Measurements from ENCODE around the gene PRKCE.

DNA sequence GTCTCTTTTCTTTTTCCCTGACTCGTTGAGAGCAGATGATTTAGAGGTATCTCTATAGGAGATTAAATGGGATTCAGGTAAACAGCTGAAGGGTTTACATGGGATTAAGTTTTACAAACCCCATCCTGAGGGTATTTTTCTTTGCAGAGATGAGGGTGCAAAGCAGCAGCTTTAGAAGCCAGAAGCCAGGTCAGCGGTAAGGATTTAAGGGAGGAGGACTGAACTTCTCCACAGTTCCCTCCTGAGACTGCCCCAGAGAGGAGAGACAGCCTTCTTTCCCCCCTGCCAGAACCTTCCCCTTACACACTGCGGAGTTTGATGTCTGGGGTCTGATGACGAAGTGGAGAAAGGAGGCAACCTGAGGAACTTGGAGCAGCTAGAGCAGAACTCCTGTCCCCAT lies 220.1 kb downstream of the PRKCE start:
- TF ChIP-seq CTCF (IDR thresholded peaks at IDR 0.05; ENCODE audit: extremely low read depth in 1 of 2, insufficient read depth in 1 of 2, low read depth in 1 of 2, low read length in 2 of 2) (no peak), POLR2A (IDR thresholded peaks at IDR 0.05; ENCODE audit: low read depth, low read length) (no peak), FOS (IDR thresholded peaks at IDR 0.05; ENCODE audit: borderline replicate concordance, insufficient read depth, low read length) (no peak)
